Vagina (tissue), 2 donors: ENCODE results near the gene MAP3K3. TPM values are rescaled to one million over a fixed set of nuclear protein-coding genes. Genes with fewer than 3 reads are reported as not detected.

Source experiments
- DNase-seq, 2 donors: peaks; one replicate each; pipeline ENCODE4 v3.0.0-alpha.2; 2017; ENCODE audit errors: extremely low spot score in 2 of 2
- H3K27ac ChIP-seq: fragments of 200-600 bp; sonication (generic); one replicate; pipeline ENCODE4 v1.5.1; 2019
- H3K27me3 ChIP-seq: fragments of 200-600 bp; sonication (generic); one replicate; pipeline ENCODE4 v1.5.1; 2019
- H3K36me3 ChIP-seq, 2 donors: fragments of 200-600 bp; sonication (generic); one replicate each; pipeline ENCODE4 v1.5.1; 2017 to 2019
- H3K4me1 ChIP-seq: fragments of 200-600 bp; sonication (generic); one replicate; pipeline ENCODE4 v1.5.1; 2019
- H3K4me3 ChIP-seq, 2 donors: fragments of 200-600 bp; sonication (generic); 1 replicate in 1 of 2; 2 replicates in 1 of 2; pipeline ENCODE4 v1.5.1; 2016 to 2019
- H3K9me3 ChIP-seq: fragments of 200-600 bp; sonication (generic); one replicate; pipeline ENCODE4 v1.5.1; 2019
- CTCF ChIP-seq, 3 experiments: fragments of 450-650 bp in 2 of 3; fragments of 200-600 bp in 1 of 3; sonication (generic) in 1 of 3; IDR thresholded peaks; one replicate each; pipeline ENCODE4 v1.5.1; 2017 to 2019; ENCODE audit warnings: antibody characterized with exemption in 3 of 3, mild to moderate bottlenecking in 2 of 3, moderate library complexity in 2 of 3
- POLR2A ChIP-seq, 2 donors: fragments of 450-650 bp; IDR thresholded peaks; one replicate each; pipeline ENCODE4 v1.6.1; 2017; ENCODE audit warnings: antibody characterized with exemption in 2 of 2, mild to moderate bottlenecking in 2 of 2, moderate library complexity in 2 of 2
- POLR2AphosphoS5 ChIP-seq, 2 donors: sonication (generic); formaldehyde crosslinking; IDR thresholded peaks; one replicate each; pipeline ENCODE4 v1.9.0; 2017; ENCODE audit warnings: antibody characterized with exemption in 2 of 2, mild to moderate bottlenecking in 2 of 2, low read depth in 1 of 2; ENCODE audit not compliant: insufficient read depth in 1 of 2
- intact Hi-C: fragments of 100-400 bp; cut with DNase I; formaldehyde crosslinking; loops from one replicate; pipeline ENCODE4 v1.15.1; 2023
- total RNA-seq: library from RNA; depleted of rRNA; stranded (reverse); fragments of >200 nt; gene quantifications from one replicate; pipeline ENCODE4 v1.2.3, GENCODE V29; 2016

The MAP3K3 gene
- total RNA-seq, 1 donor from 2014 or later: 35.4 TPM

- TF ChIP-seq POLR2A (IDR thresholded peaks at IDR 0.05): no peak
- no peak for TF ChIP-seq POLR2AphosphoS5 (IDR thresholded peaks at IDR 0.05; ENCODE audit: insufficient read depth in 1 of 2, low read depth in 1 of 2)
- TF ChIP-seq CTCF (IDR thresholded peaks at IDR 0.05): no peak
- H3K27ac ChIP-seq: no peak overlapping the region
- no peak overlapping the region for H3K4me3 ChIP-seq
- intact Hi-C loops: no loop called here
- DNase-seq: no peak
- H3K27me3 ChIP-seq: no peaks in the 10 kb centered on the region
- H3K9me3 ChIP-seq: no peaks in the 10 kb centered on the region
- peaks cover 8% of the 10 kb centered on the region for H3K4me1 ChIP-seq
- H3K36me3 ChIP-seq: peaks cover 0 to 45% of the 10 kb centered on the region in 2 donors
These were observed 42.6 kb upstream of the MAP3K3 start for GRCh38 chr17:63579633-63580032.

GRCh38 chr17:63587770-63588169 lies 34.4 kb upstream of the MAP3K3 start:
- no peaks in the 10 kb centered on the region for H3K9me3 ChIP-seq
- no peaks in the 10 kb centered on the region for H3K4me1 ChIP-seq
- intact Hi-C loops: no loop called here
- H3K27ac ChIP-seq: no peak overlapping the region
- no peaks in the 10 kb centered on the region for H3K27me3 ChIP-seq
- no peak for DNase-seq
- H3K4me3 ChIP-seq: no peak overlapping the region
- H3K36me3 ChIP-seq: peaks cover 0 to 66% of the 10 kb centered on the region in 2 donors
- no peak for TF ChIP-seq CTCF (IDR thresholded peaks at IDR 0.05)
- TF ChIP-seq POLR2A (IDR thresholded peaks at IDR 0.05): no peak
- no peak for TF ChIP-seq POLR2AphosphoS5 (IDR thresholded peaks at IDR 0.05; ENCODE audit: insufficient read depth in 1 of 2, low read depth in 1 of 2)

GRCh38 chr17:63588797-63589196 lies 33.4 kb upstream of the MAP3K3 start:
- H3K36me3 ChIP-seq: peaks cover 0 to 56% of the 10 kb centered on the region in 2 donors

GRCh38 chr17:63589646-63590045 lies 32.6 kb upstream of the MAP3K3 start:
- no peaks in the 10 kb centered on the region for H3K27me3 ChIP-seq
- no peak overlapping the region for H3K4me3 ChIP-seq
- peaks cover 0 to 49% of the 10 kb centered on the region in 2 donors for H3K36me3 ChIP-seq
- no peaks in the 10 kb centered on the region for H3K4me1 ChIP-seq
- intact Hi-C loops: loop anchor here (10.0 kb wide), 1 partner anchor 55 kb away; no protein-coding TSS in a partner anchor
- H3K27ac ChIP-seq: no peak overlapping the region
- H3K9me3 ChIP-seq: no peaks in the 10 kb centered on the region
- no peak for DNase-seq
- TF ChIP-seq POLR2A (IDR thresholded peaks at IDR 0.05): no peak
- TF ChIP-seq POLR2AphosphoS5 (IDR thresholded peaks at IDR 0.05; ENCODE audit: insufficient read depth in 1 of 2, low read depth in 1 of 2): no peak
- no peak for TF ChIP-seq CTCF (IDR thresholded peaks at IDR 0.05)

More at GRCh38 chr17:63588797-63589196, 33.4 kb upstream of the MAP3K3 start:
- H3K4me1 ChIP-seq: no peaks in the 10 kb centered on the region
- H3K9me3 ChIP-seq: no peaks in the 10 kb centered on the region
- no peak for DNase-seq
- H3K27me3 ChIP-seq: no peaks in the 10 kb centered on the region
- H3K27ac ChIP-seq: no peak overlapping the region
- no peak for TF ChIP-seq POLR2AphosphoS5 (IDR thresholded peaks at IDR 0.05; ENCODE audit: insufficient read depth in 1 of 2, low read depth in 1 of 2)
- no peak for TF ChIP-seq POLR2A (IDR thresholded peaks at IDR 0.05)
- no peak for TF ChIP-seq CTCF (IDR thresholded peaks at IDR 0.05)
- intact Hi-C loops: no loop called here
- H3K4me3 ChIP-seq: no peak overlapping the region

- Histone ChIP-seq H3K4me1 (no peaks in the 10 kb centered on the region), H3K36me3 (peaks cover 0 to 24% of the 10 kb centered on the region in 2 donors), H3K27me3 (no peaks in the 10 kb centered on the region), H3K4me3 (no peak overlapping the region), H3K27ac (no peak overlapping the region), H3K9me3 (no peaks in the 10 kb centered on the region)
- TF ChIP-seq POLR2A (IDR thresholded peaks at IDR 0.05) (no peak), POLR2AphosphoS5 (IDR thresholded peaks at IDR 0.05; ENCODE audit: insufficient read depth in 1 of 2, low read depth in 1 of 2) (no peak), CTCF (IDR thresholded peaks at IDR 0.05) (no peak)
- no peak for DNase-seq
- intact Hi-C loops: loop anchor here (10.0 kb wide), 1 partner anchor 58 kb away; no protein-coding TSS in a partner anchor
These were observed 29.4 kb upstream of the MAP3K3 start for GRCh38 chr17:63592797-63593196.
